Stimulated activated CD8-positive, alpha-beta memory T cell treated with anti-CD3 and anti-CD28 coated beads, Interleukin-7, amount 100 ng/mL, for 48 hours (primary cell): ENCODE measurements around the gene MON1B.
"Not testable (repeated sequence)": the region's sequence is repeated elsewhere in the genome, so short reads cannot be mapped to it uniquely, and the experiment has no call there.

Source experiments
- DNase-seq, 2 donors: peaks; one replicate each; pipeline ENCODE4 v3.0.0-alpha.2; 2020; ENCODE audit warnings: low read depth in 1 of 2; ENCODE audit errors: extremely low read depth in 1 of 2

Gene MON1B

GRCh38 chr16:77190478-77191258, at the start of gene MON1B:
Gene MON1B (plus strand): TSS chr16:77191190. CDS start chr16:77191486, 296 bp downstream.
- peak; percentile 85 to 91 for DNase-seq

GRCh38 chr16:77143364-77143763, 47.6 kb upstream of the MON1B start:
- no peak for DNase-seq

GRCh38 chr16:77148121-77148520, 42.9 kb upstream of the MON1B start:
- no peak for DNase-seq

GRCh38 chr16:77157346-77158058, 33.5 kb upstream of the MON1B start:
- no peak for DNase-seq

- no peak for DNase-seq
Measured at GRCh38 chr16:77158293-77158692, 32.7 kb upstream of the MON1B start.

GRCh38 chr16:77165006-77165405, 26.0 kb upstream of the MON1B start:
- DNase-seq, result no peak

- not testable (repeated sequence) for DNase-seq
Measured at GRCh38 chr16:77165536-77166236, 25.3 kb upstream of the MON1B start.

GRCh38 chr16:77166726-77167125, 24.3 kb upstream of the MON1B start:
- no peak for DNase-seq

GRCh38 chr16:77168901-77169300, 22.1 kb upstream of the MON1B start:
- DNase-seq, result no peak

GRCh38 chr16:77169650-77170236, 21.2 kb upstream of the MON1B start:
- DNase-seq, result peak in 1 of 2 donors; percentile 8

- no peak for DNase-seq
Measured at GRCh38 chr16:77170805-77171204, 20.2 kb upstream of the MON1B start.

- no peak for DNase-seq
Measured at GRCh38 chr16:77171745-77172635, 19.0 kb upstream of the MON1B start.

- DNase-seq, result no peak
Measured at GRCh38 chr16:77172951-77173350, 18.0 kb upstream of the MON1B start.

- no peak for DNase-seq
Measured at GRCh38 chr16:77183137-77183536, 7.9 kb upstream of the MON1B start.

GRCh38 chr16:77186298-77186697, 4.7 kb upstream of the MON1B start:
- not testable (repeated sequence) for DNase-seq

- no peak for DNase-seq
Measured at GRCh38 chr16:77190190-77190477, 856 bp upstream of the MON1B start.

GRCh38 chr16:77191259-77191969, 424 bp downstream of the MON1B start:
- no peak for DNase-seq

GRCh38 chr16:77193377-77193776, 2.4 kb downstream of the MON1B start:
- no peak for DNase-seq

GRCh38 chr16:77194295-77195231, 3.6 kb downstream of the MON1B start:
- no peak for DNase-seq
